Epidermal melanocyte (primary cell): ENCODE data around the gene DUSP23.

ENCODE experiments used
- DNase-seq: peaks from one replicate; pipeline ENCODE4 v3.0.0; 2011; ENCODE audit warnings: low spot score; ENCODE audit not compliant: insufficient read length

The DUSP23 gene

DNA sequence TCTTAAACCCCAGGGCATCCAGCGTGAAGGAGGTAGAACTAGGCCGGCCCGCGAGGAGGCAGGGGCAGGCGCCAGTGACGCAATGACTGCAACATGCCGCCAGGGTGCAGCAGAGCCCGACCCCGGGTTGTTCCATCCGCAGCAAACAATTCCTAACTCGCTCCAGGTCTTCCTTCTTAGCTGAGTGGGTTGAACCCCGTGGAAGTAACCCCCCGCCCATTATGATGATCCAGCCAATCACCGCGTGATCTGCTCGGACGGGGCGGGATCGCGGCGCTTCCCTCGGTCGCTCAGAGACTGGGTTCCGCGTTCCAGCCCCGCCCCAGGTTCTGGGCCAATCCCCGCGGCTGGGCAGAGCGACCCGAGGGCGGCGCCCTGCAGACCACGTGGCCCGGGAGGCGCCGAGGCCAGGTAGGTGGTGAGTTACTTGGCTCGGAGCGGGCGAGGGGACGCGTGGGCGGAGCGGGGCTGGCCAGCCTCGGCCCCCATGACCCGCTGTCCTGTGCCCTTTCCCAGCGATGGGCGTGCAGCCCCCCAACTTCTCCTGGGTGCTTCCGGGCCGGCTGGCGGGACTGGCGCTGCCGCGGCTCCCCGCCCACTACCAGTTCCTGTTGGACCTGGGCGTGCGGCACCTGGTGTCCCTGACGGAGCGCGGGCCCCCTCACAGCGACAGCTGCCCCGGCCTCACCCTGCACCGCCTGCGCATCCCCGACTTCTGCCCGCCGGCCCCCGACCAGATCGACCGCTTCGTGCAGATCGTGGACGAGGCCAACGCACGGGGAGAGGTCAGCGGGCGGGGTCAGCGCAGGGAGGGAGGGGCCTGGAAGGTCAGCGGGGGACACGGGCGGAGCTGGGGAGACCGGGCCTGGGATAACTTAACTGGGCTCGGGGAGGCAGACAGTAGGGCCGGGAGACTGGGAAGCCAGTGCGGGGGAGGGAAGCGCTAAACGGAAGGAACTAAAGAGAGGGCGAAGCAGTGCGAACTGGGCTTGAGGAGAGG is at the start of gene DUSP23:
Gene DUSP23 (plus strand): TSS at position 380 of the 1,000 bp plus-strand sequence. CDS start 139 bp downstream, at position 519.
- peak; percentile 97 for DNase-seq

GRCh38 chr1:159737238-159737916 is 43.4 kb upstream of the DUSP23 start:
- no peak for DNase-seq

GRCh38 chr1:159743651-159744410 is 36.9 kb upstream of the DUSP23 start:
- DNase-seq = no peak

GRCh38 chr1:159746666-159747065 is 34.1 kb upstream of the DUSP23 start:
- no peak for DNase-seq

DNA sequence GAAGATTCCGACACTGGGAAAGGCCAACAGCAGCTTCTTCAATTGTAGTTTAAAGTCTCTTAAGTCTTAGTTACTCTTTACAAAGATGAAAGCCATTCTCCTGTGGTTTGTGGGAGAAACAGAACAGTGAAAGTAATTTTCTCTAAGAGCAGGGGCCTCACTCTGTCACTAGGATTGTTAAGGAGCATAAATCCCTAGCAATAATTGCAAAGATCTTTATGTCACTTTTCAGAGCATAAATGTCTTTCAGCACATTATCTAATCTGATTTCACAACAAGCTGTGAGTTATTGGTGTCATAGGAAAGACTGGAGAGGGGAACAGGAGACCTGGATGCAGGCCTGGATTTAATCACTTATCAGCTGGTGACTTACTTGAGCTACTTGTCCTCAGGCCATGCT is 32.4 kb upstream of the DUSP23 start:
- no peak for DNase-seq

DNA sequence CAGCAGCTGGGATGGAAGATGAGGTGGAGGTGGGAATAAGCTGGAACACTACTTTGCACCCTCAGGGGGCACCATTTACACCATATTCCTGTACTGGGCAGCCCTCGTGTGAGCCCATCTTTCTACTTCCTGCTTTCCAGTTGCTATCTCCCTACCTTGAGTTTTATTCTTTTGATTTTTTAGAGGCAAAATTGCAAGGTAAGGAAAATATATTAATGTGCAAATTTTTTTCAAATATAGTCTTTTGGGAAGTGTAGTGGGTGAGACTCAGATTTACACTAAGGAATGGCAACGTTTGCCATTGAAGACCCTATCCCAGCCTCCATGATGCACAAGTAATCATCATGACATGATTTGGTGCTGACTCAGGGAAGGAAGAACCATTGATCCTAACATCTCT is 31.1 kb upstream of the DUSP23 start:
- DNase-seq = no peak

DNA sequence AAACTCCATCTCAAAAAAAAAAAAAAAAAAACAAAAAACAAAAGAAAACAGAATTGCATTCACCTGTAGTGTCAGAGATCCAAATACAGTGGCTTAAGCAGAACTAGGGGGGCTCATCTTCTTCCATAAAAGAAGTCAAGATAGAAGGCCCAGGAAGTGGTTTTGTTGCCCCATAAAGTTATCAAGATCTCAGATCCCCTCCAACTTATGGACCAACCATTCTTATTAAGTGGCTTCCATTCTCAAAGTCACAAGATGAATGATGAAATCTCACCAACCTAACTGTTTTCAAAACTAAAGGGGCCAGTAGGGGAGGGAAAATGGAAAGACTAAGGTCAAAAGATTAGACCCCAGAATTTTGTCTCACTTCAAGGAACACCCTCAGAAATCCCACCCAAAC is 30.1 kb upstream of the DUSP23 start:
- no peak for DNase-seq

DNA sequence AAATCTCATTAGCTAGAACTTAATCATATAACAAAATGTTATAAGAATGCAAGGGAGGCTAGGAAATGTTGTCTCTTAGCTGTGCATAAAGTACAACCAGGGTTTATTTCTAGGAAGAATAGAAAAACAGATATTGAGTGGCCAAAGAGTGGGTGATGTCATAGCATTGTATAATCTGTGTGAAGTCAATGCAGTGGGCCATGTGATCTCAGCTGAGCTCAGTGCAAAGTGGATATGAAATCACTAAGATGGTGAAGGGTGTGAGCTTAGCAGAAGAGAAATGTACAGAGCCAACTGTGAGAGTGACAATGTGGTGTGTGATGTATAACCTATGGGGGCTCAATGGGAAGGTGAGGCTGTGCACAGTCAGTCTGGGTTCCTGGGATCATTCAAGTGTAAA is 29.7 kb upstream of the DUSP23 start:
- DNase-seq = no peak

- no peak for DNase-seq
These were observed 28.6 kb upstream of the DUSP23 start for GRCh38 chr1:159752135-159752580.

- DNase-seq = no peak
These were observed 27.4 kb upstream of the DUSP23 start for GRCh38 chr1:159753386-159753785.

- no peak for DNase-seq
These were observed 25.2 kb upstream of the DUSP23 start for GRCh38 chr1:159755451-159756007.

- no peak for DNase-seq
These were observed 24.4 kb upstream of the DUSP23 start for GRCh38 chr1:159756397-159756796.

GRCh38 chr1:159763686-159764085 is 17.1 kb upstream of the DUSP23 start:
- DNase-seq = no peak

DNA sequence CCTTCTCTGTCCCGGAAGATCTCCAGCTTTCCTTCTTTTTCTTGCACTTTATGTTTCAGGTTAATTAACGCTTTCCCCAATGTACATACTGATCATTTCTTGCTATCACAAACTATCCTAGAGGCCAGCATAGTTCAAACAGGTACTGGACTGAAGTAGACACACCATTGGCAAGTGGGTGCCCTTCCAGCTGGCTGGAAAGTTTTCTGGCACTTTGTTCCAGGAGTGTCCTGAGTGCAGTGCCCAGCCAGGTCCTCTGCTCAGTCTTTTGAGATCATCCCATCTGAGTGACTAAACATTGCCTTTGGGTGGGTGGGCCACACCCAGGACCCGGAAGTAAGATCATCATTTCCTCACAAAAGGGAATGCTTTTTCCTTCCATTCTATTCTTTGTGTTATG is 15.0 kb upstream of the DUSP23 start:
- DNase-seq = no peak

DNA sequence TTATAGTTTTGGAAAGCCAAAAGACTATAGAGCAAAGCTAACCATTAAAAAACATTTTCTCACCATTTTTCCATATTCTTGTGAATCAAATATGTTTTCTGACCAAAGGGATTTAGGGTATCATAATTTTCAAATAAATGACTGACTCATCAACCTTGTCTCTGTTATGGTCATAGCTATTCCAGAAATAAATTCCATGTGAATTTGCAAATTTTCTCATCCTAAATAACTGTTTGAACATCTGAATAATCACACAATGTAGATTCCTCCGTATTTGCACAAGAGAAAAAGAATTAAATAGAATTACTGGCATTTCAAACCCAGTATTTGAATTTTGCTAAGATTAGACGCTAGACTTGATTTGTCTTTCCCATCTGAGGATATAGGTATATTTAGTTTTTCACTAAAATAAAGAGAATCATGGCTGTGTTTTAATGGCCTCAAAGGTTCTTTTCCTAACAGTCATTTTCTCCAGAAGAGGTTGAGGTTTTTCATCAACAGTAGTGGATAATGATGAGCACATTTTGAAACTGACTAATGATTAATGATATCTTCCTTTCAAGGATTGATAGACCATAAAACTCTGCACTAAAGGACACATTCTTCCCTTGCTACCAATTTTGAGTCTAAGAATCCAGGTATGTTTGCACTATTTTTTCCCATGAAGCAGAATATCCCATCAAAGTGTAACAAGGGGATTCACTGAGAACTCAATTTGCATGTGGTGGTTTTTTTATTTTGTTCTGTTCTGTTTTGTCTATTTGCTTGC is 9.5 kb upstream of the DUSP23 start:
- DNase-seq = no peak

DNA sequence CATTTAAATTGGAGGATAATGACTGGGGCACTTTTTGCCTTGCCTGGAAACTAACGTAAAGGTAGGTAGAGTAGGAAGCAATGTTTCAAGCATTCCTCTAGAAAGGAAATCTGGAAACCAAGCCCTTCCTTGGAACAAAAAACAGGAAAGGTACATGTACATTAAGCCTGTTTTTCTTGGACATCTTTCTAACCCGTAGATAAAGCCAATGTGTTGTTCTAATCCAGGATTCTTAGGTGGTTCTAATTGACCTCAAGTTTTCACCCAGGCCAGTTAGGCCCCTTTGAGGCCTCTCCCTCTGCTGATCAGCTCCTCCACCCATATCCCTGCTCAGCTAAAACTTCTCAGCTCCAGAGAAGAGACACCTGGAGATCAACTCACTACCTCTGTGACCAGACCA is 6.3 kb upstream of the DUSP23 start:
- no peak for DNase-seq

- no peak for DNase-seq
These were observed 5.0 kb upstream of the DUSP23 start for GRCh38 chr1:159775716-159776115.

DNA sequence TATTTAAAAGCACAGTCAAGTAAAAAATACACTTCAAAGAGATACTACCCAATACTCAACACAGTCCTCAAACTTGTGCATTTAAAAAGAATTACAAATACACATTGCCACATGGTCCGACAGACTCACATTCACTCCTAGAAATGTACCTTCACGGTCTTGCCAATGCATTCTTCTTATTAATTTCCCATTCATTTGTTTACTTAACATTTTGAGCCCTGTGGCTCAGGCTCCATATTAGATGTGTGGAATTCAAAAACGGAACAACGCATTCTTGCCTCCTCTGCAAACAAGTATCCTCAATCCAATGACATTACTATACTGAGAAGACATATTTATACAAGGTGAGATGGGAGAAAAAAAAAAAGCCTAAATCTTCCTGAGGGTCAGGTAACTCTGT is 2.5 kb upstream of the DUSP23 start:
- DNase-seq = no peak

- DNase-seq = no peak
These were observed 1.3 kb upstream of the DUSP23 start for GRCh38 chr1:159779403-159779851.

- no peak for DNase-seq
These were observed 1.2 kb downstream of the DUSP23 start for GRCh38 chr1:159781992-159782391.

GRCh38 chr1:159783724-159784123 is 3.0 kb downstream of the DUSP23 start:
- no peak for DNase-seq
